GM18505 (cell line): ENCODE data around the gene SHCBP1L.
"Not testable (repeated sequence)": the region's sequence is repeated elsewhere in the genome, so short reads cannot be mapped to it uniquely, and the experiment has no call there.

Experiments used
- ATAC-seq: cut with Tn5 transposase; IDR thresholded peaks from one replicate; pipeline ENCODE4 v1.9.1; 2021; ENCODE audit not compliant: unreplicated experiment
- POLR2A ChIP-seq: IDR thresholded peaks from 4 replicates; pipeline ENCODE4 v1.6.1; 2011; ENCODE audit warnings: borderline replicate concordance; ENCODE audit not compliant: insufficient read depth, insufficient read length; ENCODE audit errors: extremely low read depth

SHCBP1L gene

GRCh38 chr1:182955596-182956588 lies 2.9 kb upstream of the SHCBP1L start:
- ATAC-seq: no peak
- no peak for TF ChIP-seq POLR2A

- TF ChIP-seq POLR2A: no peak
- ATAC-seq: no peak
Measured at GRCh38 chr1:182953826-182954225, 860 bp upstream of the SHCBP1L start.

GRCh38 chr1:182943336-182943735 lies 9.6 kb downstream of the SHCBP1L start:
- ATAC-seq: not testable (repeated sequence)

- not testable (repeated sequence) for ATAC-seq
Measured at GRCh38 chr1:182942145-182942544, 10.8 kb downstream of the SHCBP1L start.

- ATAC-seq: no peak
- no peak for TF ChIP-seq POLR2A
Measured at GRCh38 chr1:182939413-182939812, 13.6 kb downstream of the SHCBP1L start.

GRCh38 chr1:182935716-182936115 lies 17.2 kb downstream of the SHCBP1L start:
- ATAC-seq: no peak
- TF ChIP-seq POLR2A: no peak

GRCh38 chr1:182930985-182931384 lies 22.0 kb downstream of the SHCBP1L start:
- ATAC-seq: no peak
- TF ChIP-seq POLR2A: no peak

- TF ChIP-seq POLR2A: no peak
- ATAC-seq: no peak
Measured at GRCh38 chr1:182927693-182928433, 25.1 kb downstream of the SHCBP1L start.

- ATAC-seq: no peak
- TF ChIP-seq POLR2A: no peak
Measured at GRCh38 chr1:182925661-182926060, 27.3 kb downstream of the SHCBP1L start.

- ATAC-seq: no peak
- no peak for TF ChIP-seq POLR2A
Measured at GRCh38 chr1:182917378-182917777, 35.6 kb downstream of the SHCBP1L start.

GRCh38 chr1:182913401-182913800 lies 39.6 kb downstream of the SHCBP1L start:
- no peak for TF ChIP-seq POLR2A
- ATAC-seq: no peak

GRCh38 chr1:182910143-182910542 lies 42.8 kb downstream of the SHCBP1L start:
- TF ChIP-seq POLR2A: no peak
- no peak for ATAC-seq

GRCh38 chr1:182909578-182909977 lies 43.4 kb downstream of the SHCBP1L start:
- no peak for TF ChIP-seq POLR2A
- no peak for ATAC-seq

- ATAC-seq: no peak
Measured at GRCh38 chr1:182905321-182905720, 47.6 kb downstream of the SHCBP1L start.

GRCh38 chr1:182901946-182902345 lies 51.0 kb downstream of the SHCBP1L start:
- not testable (repeated sequence) for ATAC-seq

More at GRCh38 chr1:182905321-182905720, 47.6 kb downstream of the SHCBP1L start:
- no peak for TF ChIP-seq POLR2A

GRCh38 chr1:182897696-182898095 lies 55.3 kb downstream of the SHCBP1L start:
- no peak for TF ChIP-seq POLR2A
- ATAC-seq: no peak
